Suprapubic skin (tissue), 4 donors: ENCODE data around the gene PPP1R1A. TPM values are rescaled to one million over a fixed set of nuclear protein-coding genes. Genes with fewer than 3 reads are reported as not detected.

ENCODE experiments used
- DNase-seq, 2 donors: peaks; one replicate each; pipeline ENCODE4 v3.0.0-alpha.2; 2019; ENCODE audit warnings: low spot score in 2 of 2
- H3K27ac ChIP-seq: fragments of 200-600 bp; sonication (generic); one replicate; pipeline ENCODE4 v1.5.1; 2019
- H3K27me3 ChIP-seq: fragments of 200-600 bp; sonication (generic); one replicate; pipeline ENCODE4 v1.5.1; 2019
- H3K36me3 ChIP-seq: fragments of 200-600 bp; sonication (generic); one replicate; pipeline ENCODE4 v1.5.1; 2019
- H3K4me1 ChIP-seq: fragments of 200-600 bp; sonication (generic); one replicate; pipeline ENCODE4 v1.5.1; 2019
- H3K4me3 ChIP-seq: fragments of 200-600 bp; sonication (generic); one replicate; pipeline ENCODE4 v1.5.1; 2019; ENCODE audit warnings: mild to moderate bottlenecking
- H3K9me3 ChIP-seq: fragments of 200-600 bp; sonication (generic); one replicate; pipeline ENCODE4 v1.5.1; 2019
- EP300 ChIP-seq: sonication (generic); formaldehyde crosslinking; IDR thresholded peaks from one replicate; pipeline ENCODE4 v1.6.1; 2017; ENCODE audit warnings: antibody characterized with exemption
- POLR2A ChIP-seq, 2 donors: fragments of 450-650 bp; IDR thresholded peaks; one replicate each; pipeline ENCODE4 v1.6.1; 2017; ENCODE audit warnings: antibody characterized with exemption in 2 of 2, mild to moderate bottlenecking in 2 of 2, moderate library complexity in 2 of 2
- POLR2AphosphoS5 ChIP-seq, 3 donors: sonication (generic); formaldehyde crosslinking; IDR thresholded peaks; one replicate each; pipeline ENCODE4 v1.6.1; 2017; ENCODE audit warnings: antibody characterized with exemption in 3 of 3
- WGBS: methylation state at CpG from one replicate; pipeline ENCODE4 v1.1.5; 2018; 5-methylcytosine and 5-hydroxymethylcytosine counted together
- total RNA-seq, 4 donors: library from RNA; depleted of rRNA; stranded (reverse); fragments of >200 nt; gene quantifications; one replicate each; pipeline ENCODE4 v1.1.0, GENCODE V29; 2016
- TF ChIP-seq, protein P1 (sequence below), 2 donors: fragments of 200-600 bp in 1 of 2; fragments of 450-650 bp in 1 of 2; sonication (generic) in 1 of 2; IDR thresholded peaks; one replicate each; pipeline ENCODE4 v1.5.1; 2016 to 2019; ENCODE audit warnings: antibody characterized with exemption in 2 of 2, mild to moderate bottlenecking in 1 of 2, moderate library complexity in 1 of 2

Gene PPP1R1A
- total RNA-seq, 4 donors from 2014 or later, result 3.5 to 11.0 (median 5.9) TPM

DNA sequence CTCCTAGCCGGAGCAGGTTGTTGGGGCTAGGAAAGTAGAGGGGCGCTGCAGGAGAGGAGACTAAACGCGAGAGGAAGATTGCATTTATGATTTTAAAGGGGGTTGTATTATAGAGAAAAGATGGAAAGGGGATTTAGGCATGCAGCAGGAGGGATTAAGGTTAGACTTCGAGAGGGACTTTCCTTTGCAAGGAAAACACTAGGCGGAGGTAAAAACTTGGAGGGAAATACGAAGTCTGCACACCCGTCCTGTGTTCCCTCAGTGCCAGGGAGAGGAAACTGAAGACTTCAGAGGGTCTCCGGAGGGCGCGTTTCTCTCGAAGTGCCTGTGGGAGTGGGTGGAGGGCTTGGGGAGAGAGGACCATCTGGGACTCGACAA, 420 bp upstream of the PPP1R1A start:
- peak overlapping the region; percentile 54 for H3K4me3 ChIP-seq

DNA sequence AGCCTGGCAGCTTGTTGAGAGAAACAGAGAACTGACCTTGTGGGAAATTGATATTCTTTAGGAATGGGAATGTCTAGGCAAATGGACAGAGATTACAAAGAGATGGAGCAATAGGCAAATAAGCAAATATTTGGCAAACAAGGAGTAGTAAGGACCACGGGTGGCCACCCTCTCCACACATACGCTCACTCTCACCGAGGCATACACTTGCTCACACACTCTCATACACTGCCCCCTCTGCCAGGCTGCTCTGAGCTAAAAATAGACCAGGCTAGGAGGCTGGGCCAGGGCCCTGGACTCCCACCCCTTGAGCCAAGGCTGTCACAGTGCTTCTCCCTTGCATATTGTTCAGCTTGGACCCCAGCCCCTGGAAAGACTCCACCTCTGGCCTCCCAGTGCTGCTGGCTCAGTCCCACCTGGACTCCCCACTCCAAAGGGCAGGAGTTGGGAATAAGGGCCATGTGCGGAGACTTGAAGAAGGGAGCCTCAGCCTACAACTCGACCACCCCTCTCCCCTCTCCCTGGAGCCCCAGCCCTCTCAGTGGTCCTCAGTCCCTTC, 1.1 kb downstream of the PPP1R1A start:
- H3K27ac ChIP-seq, result no peak overlapping the region
- no peaks in the 10 kb centered on the region for H3K36me3 ChIP-seq
- H3K4me3 ChIP-seq, result peak overlapping the region; percentile 54
- DNase-seq, result no peak
- H3K9me3 ChIP-seq, result no peaks in the 10 kb centered on the region
- peaks cover 21% of the 10 kb centered on the region for H3K4me1 ChIP-seq
- peaks cover 39% of the 10 kb centered on the region for H3K27me3 ChIP-seq
- TF ChIP-seq, protein P1, sequence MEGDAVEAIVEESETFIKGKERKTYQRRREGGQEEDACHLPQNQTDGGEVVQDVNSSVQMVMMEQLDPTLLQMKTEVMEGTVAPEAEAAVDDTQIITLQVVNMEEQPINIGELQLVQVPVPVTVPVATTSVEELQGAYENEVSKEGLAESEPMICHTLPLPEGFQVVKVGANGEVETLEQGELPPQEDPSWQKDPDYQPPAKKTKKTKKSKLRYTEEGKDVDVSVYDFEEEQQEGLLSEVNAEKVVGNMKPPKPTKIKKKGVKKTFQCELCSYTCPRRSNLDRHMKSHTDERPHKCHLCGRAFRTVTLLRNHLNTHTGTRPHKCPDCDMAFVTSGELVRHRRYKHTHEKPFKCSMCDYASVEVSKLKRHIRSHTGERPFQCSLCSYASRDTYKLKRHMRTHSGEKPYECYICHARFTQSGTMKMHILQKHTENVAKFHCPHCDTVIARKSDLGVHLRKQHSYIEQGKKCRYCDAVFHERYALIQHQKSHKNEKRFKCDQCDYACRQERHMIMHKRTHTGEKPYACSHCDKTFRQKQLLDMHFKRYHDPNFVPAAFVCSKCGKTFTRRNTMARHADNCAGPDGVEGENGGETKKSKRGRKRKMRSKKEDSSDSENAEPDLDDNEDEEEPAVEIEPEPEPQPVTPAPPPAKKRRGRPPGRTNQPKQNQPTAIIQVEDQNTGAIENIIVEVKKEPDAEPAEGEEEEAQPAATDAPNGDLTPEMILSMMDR (IDR thresholded peaks at IDR 0.05), result no peak
- TF ChIP-seq POLR2AphosphoS5 (IDR thresholded peaks at IDR 0.05) (no peak), POLR2A (IDR thresholded peaks at IDR 0.05) (no peak), EP300 (no peak)
- WGBS, result 67% methylated on average over 5 of the region's 5 CpGs

More for the DNA sequence above, 420 bp upstream of the PPP1R1A start:
- Histone ChIP-seq H3K27me3 (peaks cover 39% of the 10 kb centered on the region), H3K27ac (no peak overlapping the region), H3K4me1 (peaks cover 21% of the 10 kb centered on the region), H3K36me3 (no peaks in the 10 kb centered on the region), H3K9me3 (no peaks in the 10 kb centered on the region)
- WGBS, result 28% methylated on average over 13 of the region's 13 CpGs
- DNase-seq, result no peak
- TF ChIP-seq POLR2A (IDR thresholded peaks at IDR 0.05) (no peak), POLR2AphosphoS5 (IDR thresholded peaks at IDR 0.05) (no peak), EP300 (no peak)
- TF ChIP-seq, protein P1 (IDR thresholded peaks at IDR 0.05), result no peak

- 79% methylated on average over 1 of the region's 2 CpGs for WGBS
- Histone ChIP-seq H3K27me3 (peaks cover 39% of the 10 kb centered on the region), H3K27ac (no peak overlapping the region), H3K4me3 (no peak overlapping the region), H3K36me3 (no peaks in the 10 kb centered on the region), H3K9me3 (no peaks in the 10 kb centered on the region), H3K4me1 (peaks cover 21% of the 10 kb centered on the region)
- TF ChIP-seq POLR2A (IDR thresholded peaks at IDR 0.05), result no peak
- no peak for DNase-seq
Observed at GRCh38 chr12:54586620-54587019, 1.8 kb downstream of the PPP1R1A start.

DNA sequence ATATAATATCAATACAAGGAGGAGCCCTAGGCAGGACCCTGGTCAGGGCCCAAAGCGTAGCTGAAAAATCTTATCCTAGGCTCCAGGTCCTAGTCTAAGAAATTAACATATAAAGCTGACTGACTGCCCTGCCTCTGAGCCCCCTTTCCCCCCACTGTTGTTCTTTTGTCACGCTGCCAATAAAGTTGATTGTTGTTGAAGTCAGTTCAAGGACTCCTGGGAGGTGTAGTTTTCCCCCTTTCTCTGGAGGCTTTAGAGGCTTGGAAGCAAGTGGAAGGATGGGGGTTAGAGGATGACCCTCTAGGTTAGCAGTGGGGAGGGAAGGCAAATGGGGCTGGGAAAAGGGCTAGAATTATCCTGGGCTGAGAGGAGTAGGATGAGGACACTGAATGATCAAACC, 3.2 kb downstream of the PPP1R1A start:
- 74% methylated on average over 2 of the region's 2 CpGs for WGBS
- peaks cover 39% of the 10 kb centered on the region for H3K27me3 ChIP-seq
- peaks cover 16% of the 10 kb centered on the region for H3K4me1 ChIP-seq
- H3K36me3 ChIP-seq, result no peaks in the 10 kb centered on the region
- no peaks in the 10 kb centered on the region for H3K9me3 ChIP-seq
- no peak for DNase-seq
- no peak overlapping the region for H3K27ac ChIP-seq
- no peak overlapping the region for H3K4me3 ChIP-seq
- TF ChIP-seq, protein P1 (IDR thresholded peaks at IDR 0.05), result no peak
- TF ChIP-seq POLR2AphosphoS5 (IDR thresholded peaks at IDR 0.05), result no peak
- no peak for TF ChIP-seq POLR2A (IDR thresholded peaks at IDR 0.05)
- TF ChIP-seq EP300, result no peak

GRCh38 chr12:54584128-54584527, 4.3 kb downstream of the PPP1R1A start:
- Histone ChIP-seq H3K9me3 (no peaks in the 10 kb centered on the region), H3K4me1 (peaks cover 21% of the 10 kb centered on the region), H3K4me3 (no peak overlapping the region), H3K36me3 (no peaks in the 10 kb centered on the region), H3K27me3 (peaks cover 38% of the 10 kb centered on the region), H3K27ac (no peak overlapping the region)
- no peak for TF ChIP-seq EP300
- TF ChIP-seq POLR2A (IDR thresholded peaks at IDR 0.05), result no peak
- TF ChIP-seq POLR2AphosphoS5 (IDR thresholded peaks at IDR 0.05), result no peak
- TF ChIP-seq, protein P1 (IDR thresholded peaks at IDR 0.05), result no peak
- DNase-seq, result no peak
- 56% methylated on average over 9 of the region's 9 CpGs for WGBS

DNA sequence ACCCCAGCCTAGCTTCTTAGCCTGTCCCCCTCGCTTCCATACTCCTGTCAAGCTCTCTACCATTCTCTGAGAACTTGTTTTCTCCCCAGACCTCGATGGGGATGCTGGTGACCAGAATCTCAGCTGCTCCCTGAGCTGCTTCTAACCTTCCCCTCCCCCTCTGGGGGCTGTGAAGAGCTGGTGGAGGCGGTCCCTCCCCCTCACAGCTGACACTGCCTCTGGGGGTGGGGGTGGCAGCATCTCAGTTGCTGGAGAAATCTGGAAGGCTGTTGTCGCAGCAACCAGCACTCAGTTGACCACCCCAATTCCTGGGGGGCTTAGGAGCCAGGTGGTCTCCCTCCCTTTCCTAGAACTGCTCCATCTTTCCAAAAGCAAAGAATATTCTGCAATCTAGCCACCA, 4.7 kb downstream of the PPP1R1A start:
- H3K36me3 ChIP-seq, result no peaks in the 10 kb centered on the region
- H3K27me3 ChIP-seq, result peaks cover 34% of the 10 kb centered on the region
- no peak overlapping the region for H3K4me3 ChIP-seq
- 60% methylated on average over 4 of the region's 4 CpGs for WGBS
- peaks cover 17% of the 10 kb centered on the region for H3K4me1 ChIP-seq
- no peaks in the 10 kb centered on the region for H3K9me3 ChIP-seq
- TF ChIP-seq EP300 (no peak), POLR2AphosphoS5 (IDR thresholded peaks at IDR 0.05) (no peak), POLR2A (IDR thresholded peaks at IDR 0.05) (no peak)
- TF ChIP-seq, protein P1 (IDR thresholded peaks at IDR 0.05), result no peak
- H3K27ac ChIP-seq, result no peak overlapping the region
- no peak for DNase-seq
